SKM-1 treated with dmso at 0.1 percent for 144 hours (cell line): ENCODE measurements around the gene STEAP1.
"Not testable (repeated sequence)": the region's sequence is repeated elsewhere in the genome, so short reads cannot be mapped to it uniquely, and the experiment has no call there.

ENCODE experiments used
- DNase-seq: peaks from one replicate; lab custom pipeline; 2025; ENCODE audit not compliant: unreplicated experiment; lab: John Stamatoyannopoulos, UW

The STEAP1 gene

GRCh38 chr7:90153943-90154771 lies at the start of gene STEAP1:
STEAP1 (plus strand) TSS chr7:90154469; CDS start chr7:90159789, 5,320 bp downstream.
- DNase-seq = peak; percentile 64

DNA sequence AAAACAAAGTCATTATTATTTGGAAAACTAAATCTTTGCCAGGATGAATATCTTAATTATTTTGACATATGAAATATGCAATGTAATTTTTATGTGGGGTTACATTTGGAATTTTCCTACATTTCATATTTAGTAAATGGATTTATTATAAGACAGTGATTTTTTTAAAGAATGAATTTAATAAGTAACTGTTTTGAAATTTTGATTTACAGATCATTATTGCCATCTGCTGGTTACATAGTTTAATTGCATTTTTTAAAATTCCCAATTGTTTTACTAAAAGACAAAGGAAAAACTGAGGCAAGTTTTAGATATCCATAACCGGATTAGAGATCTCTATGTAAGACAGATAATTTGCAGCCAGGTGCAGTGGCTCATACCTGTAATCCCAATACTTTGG lies 39.3 kb upstream of the STEAP1 start:
- not testable (repeated sequence) for DNase-seq

DNA sequence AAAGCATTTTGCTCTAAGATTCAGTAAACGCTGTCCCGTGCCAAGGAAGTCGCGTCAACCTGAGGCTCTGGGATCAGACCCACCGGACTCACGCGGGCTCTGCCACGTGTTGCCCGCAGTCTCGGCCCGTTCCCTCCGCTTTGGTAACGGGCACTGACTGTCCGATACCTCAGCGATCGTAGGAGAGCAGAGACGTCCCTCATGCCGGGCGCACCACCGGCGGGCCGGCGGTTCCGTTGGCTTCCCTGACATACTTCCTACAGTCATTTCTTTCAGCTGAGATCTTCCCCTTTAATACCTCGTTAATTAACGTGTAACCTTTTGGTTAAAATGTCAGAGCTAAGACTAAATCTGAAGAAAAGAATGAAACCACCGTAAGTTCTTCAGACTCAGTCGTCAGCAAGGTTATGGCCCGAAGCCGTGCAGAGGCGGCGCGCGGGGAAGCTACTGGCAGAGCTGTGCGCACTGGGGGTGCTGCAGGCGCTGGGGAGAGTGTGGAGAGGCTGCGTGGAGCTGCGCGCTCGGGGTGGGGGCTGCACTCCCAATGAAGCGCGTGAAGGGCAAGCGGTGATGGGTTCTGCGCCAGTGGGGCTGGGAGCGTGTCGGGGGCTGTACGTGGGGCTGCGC lies 35.6 kb upstream of the STEAP1 start:
- DNase-seq = not testable (repeated sequence)

DNA sequence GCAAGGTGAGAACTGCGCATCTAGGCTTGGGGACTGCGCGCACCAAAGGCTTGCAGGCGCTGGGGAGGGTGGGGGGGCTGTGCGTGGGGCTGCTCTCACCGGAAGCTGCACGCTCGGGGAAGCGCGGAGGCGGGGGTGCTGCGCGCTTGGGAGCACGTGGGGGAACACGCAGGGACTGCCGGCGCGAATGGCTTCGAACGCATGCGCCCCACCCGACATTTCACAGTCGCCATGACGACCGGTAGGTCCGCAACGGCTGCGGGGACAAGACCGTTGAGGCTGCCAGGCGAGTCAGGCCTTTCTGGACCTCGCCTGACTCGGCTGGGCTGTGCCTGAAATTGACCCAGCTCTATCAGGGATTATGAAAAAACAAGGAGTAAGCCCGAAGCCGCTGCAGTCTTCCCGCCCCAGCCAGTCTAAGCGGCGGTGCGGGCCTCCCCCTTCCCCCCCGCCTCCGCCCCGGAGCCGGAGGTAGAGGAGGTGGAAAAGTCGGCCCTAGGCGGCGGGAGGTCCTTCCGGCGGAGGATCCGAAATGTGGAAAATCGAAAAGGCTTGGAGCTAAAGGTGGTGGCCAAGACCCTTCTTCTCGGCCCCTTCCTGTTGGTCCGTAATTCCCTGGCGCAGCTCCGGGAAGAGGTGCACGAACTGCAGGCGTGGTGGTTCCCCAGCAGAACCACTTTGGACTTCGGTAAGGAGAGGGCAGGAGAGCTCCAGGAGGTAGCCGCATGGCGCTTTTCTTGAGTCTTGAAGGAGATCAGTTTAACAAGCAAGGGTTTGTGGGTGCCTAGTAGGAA lies 34.9 kb upstream of the STEAP1 start:
- DNase-seq = no peak

DNA sequence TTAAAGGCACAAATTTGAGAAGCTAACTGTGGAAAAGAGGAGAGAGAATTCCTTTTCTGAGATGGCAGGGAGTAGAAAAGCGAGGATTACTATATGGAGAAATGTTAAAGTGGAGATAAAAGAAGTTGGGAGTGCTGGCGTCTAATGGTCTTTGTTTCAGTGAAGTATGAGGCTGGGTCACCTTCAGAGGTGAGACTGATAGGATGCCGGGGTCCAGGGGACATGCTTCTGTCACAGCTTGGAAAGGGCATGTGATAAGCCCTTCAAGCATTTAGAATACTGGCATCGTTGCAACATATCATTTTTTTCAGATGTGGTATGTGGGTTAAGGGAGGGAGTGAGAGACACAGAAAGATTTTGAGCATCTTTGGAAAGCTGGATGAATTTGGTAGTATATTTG lies 34.1 kb upstream of the STEAP1 start:
- DNase-seq = not testable (repeated sequence)

DNA sequence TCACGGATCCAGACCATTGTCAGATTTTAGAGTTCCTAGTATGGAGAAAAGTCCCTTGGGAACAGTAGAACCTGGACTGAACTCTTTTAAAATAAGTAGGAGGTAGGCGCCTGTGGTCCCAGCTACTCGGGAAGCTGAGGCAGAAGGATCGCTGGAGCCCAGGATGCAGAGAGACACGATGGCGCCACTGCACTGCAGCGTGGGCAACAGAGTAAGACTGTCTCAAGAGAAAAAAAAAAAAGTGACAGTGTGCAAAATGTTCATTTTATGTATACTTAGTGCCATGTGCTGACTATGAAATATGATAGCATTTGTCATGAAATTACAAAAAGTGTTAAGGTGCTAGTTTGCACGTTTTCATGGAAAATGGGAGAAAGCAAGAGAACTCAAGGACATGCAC lies 22.5 kb upstream of the STEAP1 start:
- not testable (repeated sequence) for DNase-seq

DNA sequence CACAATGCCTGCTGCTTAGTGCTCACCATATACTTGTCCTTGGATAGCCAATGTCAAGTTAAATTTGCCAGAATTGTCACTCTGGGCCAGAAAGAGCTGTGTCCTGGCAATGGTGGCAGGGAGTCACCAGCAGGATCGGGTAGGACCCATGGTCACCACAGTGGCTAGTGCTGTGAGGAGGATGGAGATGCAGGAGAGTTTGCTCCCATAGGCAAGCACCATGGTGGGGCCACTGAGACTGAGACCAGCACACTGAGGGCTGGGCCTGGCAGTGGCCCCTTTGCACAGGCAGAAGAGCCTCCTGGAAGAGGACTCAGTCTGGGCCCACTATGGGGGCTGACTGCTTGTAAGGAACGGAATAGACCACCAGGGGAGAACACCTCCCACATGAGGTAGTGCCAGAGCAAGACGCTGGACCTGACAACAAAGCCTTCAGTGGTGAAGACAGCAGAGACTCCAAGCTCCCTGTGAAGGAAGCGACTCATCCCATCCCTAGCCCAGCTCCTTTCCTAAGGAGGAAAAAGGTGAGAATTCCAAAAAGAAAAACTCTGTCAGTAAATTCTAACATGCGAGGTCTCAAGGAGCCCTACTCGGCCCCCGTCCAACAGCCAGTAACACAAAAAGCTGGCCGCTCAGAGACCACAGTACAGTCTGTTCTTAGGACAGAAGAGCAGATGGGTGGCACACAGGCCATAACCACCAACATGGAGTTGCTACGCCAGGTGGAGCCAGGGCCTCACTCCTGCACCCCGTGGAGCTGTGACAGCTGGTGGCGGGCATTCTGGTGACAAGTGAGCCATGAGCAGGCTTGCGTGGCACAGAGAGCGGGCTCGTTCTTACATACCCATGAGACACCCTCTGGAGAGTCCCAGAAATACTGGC lies 6.9 kb upstream of the STEAP1 start:
- not testable (repeated sequence) for DNase-seq

GRCh38 chr7:90149428-90149827 lies 4.8 kb upstream of the STEAP1 start:
- peak; percentile 1 for DNase-seq

DNA sequence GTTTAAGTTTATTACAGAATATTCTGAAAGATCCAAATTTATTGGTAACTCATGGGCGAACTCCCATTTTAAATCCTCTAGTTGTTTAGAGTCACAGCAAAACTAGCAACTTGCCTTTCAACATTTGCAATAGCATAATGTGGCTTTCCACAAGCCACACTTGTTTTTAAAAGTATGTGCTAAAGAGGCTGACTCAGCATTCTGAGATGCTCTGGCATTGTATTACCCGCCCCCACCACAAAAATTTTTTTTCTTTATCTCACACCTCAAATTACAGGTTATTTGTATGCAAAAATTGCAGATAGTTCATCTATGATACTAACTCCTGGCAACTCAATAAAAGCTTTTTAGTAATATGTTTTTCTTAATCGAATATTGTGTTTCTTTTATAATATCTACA lies 2.4 kb upstream of the STEAP1 start:
- DNase-seq = not testable (repeated sequence)

DNA sequence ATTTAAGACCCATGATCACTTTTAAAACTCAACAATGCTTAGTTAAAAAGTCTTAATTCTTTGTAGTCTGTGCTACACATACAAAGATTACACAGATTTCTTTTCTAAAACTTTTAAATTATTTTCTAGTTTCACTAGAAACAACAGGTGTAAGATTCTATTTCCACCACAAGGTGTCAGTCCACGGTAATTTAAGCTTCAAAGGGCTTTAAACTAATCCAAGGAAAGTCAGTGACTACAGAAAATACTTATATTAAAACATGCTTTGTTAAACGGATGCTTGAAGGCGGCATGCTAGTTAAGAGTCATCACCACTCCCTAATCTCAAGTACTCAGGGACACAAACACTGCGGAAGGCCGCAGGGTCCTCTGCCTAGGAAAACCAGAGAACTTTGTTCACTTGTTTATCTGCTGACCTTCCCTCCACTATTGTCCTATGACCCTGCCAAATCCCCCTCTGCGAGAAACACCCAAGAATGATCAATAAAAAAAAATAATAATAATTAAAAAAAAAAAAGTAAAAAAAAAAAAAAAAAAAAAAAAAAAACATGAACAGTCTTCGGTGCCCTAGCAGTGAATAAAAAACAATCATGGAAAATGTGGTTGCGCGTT lies 1.5 kb upstream of the STEAP1 start:
- DNase-seq = peak; percentile 5

- no peak for DNase-seq
These were observed 937 bp downstream of the STEAP1 start for GRCh38 chr7:90155206-90155605.

- DNase-seq = not testable (repeated sequence)
These were observed 3.1 kb downstream of the STEAP1 start for GRCh38 chr7:90157331-90157730.

GRCh38 chr7:90157761-90158350 lies 3.6 kb downstream of the STEAP1 start:
- DNase-seq = not testable (repeated sequence)

- DNase-seq = no peak
These were observed 9.3 kb downstream of the STEAP1 start for GRCh38 chr7:90163534-90163933.

DNA sequence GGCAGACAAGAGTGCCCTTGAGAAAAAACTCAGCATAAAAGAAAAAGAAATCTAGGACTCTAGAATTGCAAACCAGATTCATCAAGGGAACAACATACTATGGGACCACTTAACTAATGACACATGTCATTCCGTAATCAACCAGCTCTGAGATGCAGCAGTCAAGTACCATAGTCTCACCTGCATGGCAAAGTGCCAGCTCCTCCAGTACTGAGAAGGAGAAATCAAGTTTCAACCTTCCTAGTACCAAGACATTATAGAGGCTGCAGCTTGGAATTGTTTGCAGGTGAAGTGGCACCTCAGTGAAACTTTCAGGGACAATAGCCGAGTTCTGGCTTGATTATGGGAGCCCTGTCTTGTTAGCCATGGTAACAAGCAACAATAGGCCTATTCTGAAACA lies 11.5 kb downstream of the STEAP1 start:
- DNase-seq = no peak

DNA sequence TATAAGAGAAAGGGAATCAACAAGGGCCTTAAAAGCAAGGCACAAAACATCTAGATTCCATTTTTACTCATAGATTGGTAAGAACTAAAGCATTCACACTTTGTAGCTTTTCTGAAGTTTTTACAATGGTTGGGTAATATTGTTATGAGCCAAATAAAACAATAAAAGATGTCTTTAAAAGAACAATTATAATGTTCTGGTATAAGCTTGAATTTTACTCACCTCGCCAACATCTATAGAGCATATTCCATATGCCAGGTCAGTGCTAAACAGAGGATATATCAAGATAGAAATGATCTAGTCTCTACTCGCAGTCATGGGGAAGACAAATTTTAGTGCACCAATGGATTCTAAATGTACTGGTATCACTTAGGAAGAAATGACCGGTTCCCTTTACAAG lies 11.9 kb downstream of the STEAP1 start:
- no peak for DNase-seq

DNA sequence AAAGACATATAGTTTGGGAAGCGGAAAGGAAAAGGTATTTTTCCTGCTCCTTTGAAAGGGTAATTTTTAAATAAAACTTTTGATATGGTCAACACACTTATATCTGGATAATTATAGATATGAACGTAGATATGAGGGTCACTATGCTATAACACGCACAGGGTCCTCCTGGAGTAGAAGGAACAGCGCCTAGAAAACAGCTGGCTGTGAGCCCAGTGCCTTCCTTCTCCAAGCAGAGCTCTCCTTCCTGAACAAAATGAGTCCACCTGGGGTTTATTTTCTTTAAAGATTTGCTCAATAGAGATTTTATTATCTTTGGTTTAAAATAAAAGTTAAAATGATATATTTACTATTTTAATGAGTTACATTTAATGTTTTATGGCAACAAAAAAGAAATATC lies 13.1 kb downstream of the STEAP1 start:
- DNase-seq = no peak

DNA sequence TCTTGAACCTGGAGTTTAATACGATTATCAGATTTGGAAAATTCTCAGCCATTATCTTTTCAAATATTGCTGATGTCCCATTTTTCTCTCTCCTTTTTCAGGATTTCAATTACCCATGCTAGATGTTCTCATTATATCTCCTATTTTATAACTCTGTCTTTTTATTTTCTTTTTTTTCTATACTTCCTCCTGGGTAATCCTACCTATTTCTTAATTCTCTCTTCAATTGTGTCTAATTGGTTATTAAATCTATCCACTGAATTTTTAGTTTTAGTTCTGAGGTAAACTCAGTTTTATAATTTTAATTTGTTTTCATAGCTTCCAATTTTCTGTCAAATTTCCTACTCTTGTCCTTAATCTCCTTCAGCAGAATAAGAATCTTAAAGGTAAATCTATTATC lies 15.6 kb downstream of the STEAP1 start:
- DNase-seq = no peak

DNA sequence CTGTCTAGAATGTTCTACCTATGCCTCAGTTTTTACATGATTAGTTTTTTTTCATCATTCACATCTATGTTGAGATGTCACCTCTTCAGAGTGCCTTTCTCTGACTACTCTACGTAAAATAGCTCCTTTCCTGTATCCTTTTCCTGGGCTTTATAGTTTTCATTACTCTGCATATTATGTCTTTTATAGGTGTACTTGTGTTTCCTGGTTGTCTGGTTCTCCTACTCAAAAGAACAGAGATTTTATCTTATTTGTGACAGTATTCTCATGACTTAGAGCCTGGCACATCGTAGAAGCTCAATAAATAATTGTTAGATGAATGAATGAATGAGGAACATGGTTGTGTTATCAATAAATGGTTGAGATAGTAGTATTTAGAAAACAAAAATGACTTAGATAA lies 17.9 kb downstream of the STEAP1 start:
- no peak for DNase-seq

DNA sequence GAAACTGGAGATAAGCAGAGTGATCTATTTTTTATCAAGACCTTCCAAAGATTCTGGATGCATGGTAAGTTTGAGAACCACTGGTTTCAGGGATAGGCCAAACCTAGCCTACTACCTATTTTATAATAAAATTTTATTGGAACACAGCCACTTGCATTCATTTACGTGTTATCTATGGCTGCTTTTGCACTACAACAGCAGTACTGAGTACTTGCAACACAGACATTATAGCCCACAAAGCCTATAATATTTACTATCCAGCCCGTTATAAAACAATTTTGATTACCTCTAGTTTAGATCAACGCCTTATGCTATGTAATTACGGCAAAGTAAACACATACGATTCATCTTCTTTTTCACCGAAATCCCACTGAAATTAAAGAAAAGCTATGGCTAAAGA lies 18.4 kb downstream of the STEAP1 start:
- no peak for DNase-seq
